NOMO-1 treated with DMSO at 0.1 percent for 48 hours (cell line): ENCODE results near the gene CHAF1A.

ENCODE experiments used
- DNase-seq: peaks from one replicate; lab custom pipeline; 2025; ENCODE audit not compliant: unreplicated experiment; lab: John Stamatoyannopoulos, UW

Gene CHAF1A

GRCh38 chr19:4402171-4403004, at the start of gene CHAF1A:
CHAF1A (plus strand) TSS chr19:4402640; CDS start chr19:4402763, 123 bp downstream.
- DNase-seq: peak; percentile 100

GRCh38 chr19:4352701-4353121, 49.7 kb upstream of the CHAF1A start:
- DNase-seq: peak; percentile 46

- no peak for DNase-seq
These were observed 48.2 kb upstream of the CHAF1A start for GRCh38 chr19:4354282-4354681.

GRCh38 chr19:4354897-4355296, 47.5 kb upstream of the CHAF1A start:
- DNase-seq: no peak

- DNase-seq: no peak
These were observed 45.2 kb upstream of the CHAF1A start for GRCh38 chr19:4357095-4357797.

GRCh38 chr19:4357921-4358326, 44.5 kb upstream of the CHAF1A start:
- no peak for DNase-seq

GRCh38 chr19:4358709-4359626, 43.5 kb upstream of the CHAF1A start:
- DNase-seq: no peak

GRCh38 chr19:4359627-4360000, 42.8 kb upstream of the CHAF1A start:
- DNase-seq: no peak

- no peak for DNase-seq
These were observed 42.3 kb upstream of the CHAF1A start for GRCh38 chr19:4360081-4360569.

GRCh38 chr19:4360641-4361151, 41.7 kb upstream of the CHAF1A start:
- no peak for DNase-seq

GRCh38 chr19:4361152-4362046, 41.0 kb upstream of the CHAF1A start:
- DNase-seq: no peak

- no peak for DNase-seq
These were observed 40.2 kb upstream of the CHAF1A start for GRCh38 chr19:4362101-4362828.

GRCh38 chr19:4362831-4363545, 39.5 kb upstream of the CHAF1A start:
- no peak for DNase-seq

GRCh38 chr19:4363571-4364304, 38.7 kb upstream of the CHAF1A start:
- DNase-seq: no peak

- DNase-seq: no peak
These were observed 37.1 kb upstream of the CHAF1A start for GRCh38 chr19:4365341-4365740.

GRCh38 chr19:4365791-4366665, 36.4 kb upstream of the CHAF1A start:
- no peak for DNase-seq
